Neural cell (in vitro differentiated cells): ENCODE data around the gene NT5E. TPM values are rescaled to one million over a fixed set of nuclear protein-coding genes. Genes with fewer than 3 reads are reported as not detected.

Experiments
- H2AFZ ChIP-seq: fragments of 200-600, 300-800 bp; sonication (generic), shearing (Covaris generic); 2 replicates; pipeline ENCODE4 v1.6.0; 2014; ENCODE audit warnings: low read depth, mild to moderate bottlenecking, antibody characterized with exemption, low read length, moderate library complexity
- H3F3A ChIP-seq: fragments of 200-600 bp; shearing (Covaris generic); 2 replicates; pipeline ENCODE4 v1.6.1; 2016; ENCODE audit warnings: mild to moderate bottlenecking, moderate library complexity, mixed read lengths, antibody characterized with exemption, low read length; ENCODE audit not compliant: insufficient read depth, poor library complexity, severe bottlenecking
- H3K27ac ChIP-seq: fragments of 200-600, 300-800 bp; sonication (generic), shearing (Covaris generic); 2 replicates; pipeline ENCODE4 v1.5.1; 2014; ENCODE audit warnings: mild to moderate bottlenecking, low read length, moderate library complexity
- H3K27me3 ChIP-seq: fragments of 300-800, 200-600 bp; sonication (generic), shearing (Covaris generic); 2 replicates; pipeline ENCODE4 v1.6.0; 2014; ENCODE audit warnings: mild to moderate bottlenecking, low read depth, low read length, moderate library complexity; ENCODE audit not compliant: insufficient read depth
- H3K36me3 ChIP-seq: fragments of 300-800, 200-600 bp; sonication (generic), shearing (Covaris generic); 2 replicates; pipeline ENCODE4 v1.5.1; 2014; ENCODE audit warnings: mild to moderate bottlenecking, antibody characterized with exemption, low read length, moderate library complexity; ENCODE audit not compliant: insufficient read depth
- H3K4me2 ChIP-seq: fragments of 300-800, 200-600 bp; sonication (generic), shearing (Covaris generic); 2 replicates; pipeline ENCODE4 v1.6.0; 2014; ENCODE audit warnings: mild to moderate bottlenecking, low read length
- H3K4me3 ChIP-seq: fragments of 300-800, 200-600 bp; sonication (generic), shearing (Covaris generic); 2 replicates; pipeline ENCODE4 v1.5.1; 2014; ENCODE audit warnings: mild to moderate bottlenecking, low read length, moderate library complexity
- H3K79me2 ChIP-seq: fragments of 200-600 bp; shearing (Covaris generic); replicated peaks from 2 replicates; pipeline ENCODE4 v1.6.0; 2014; ENCODE audit warnings: mild to moderate bottlenecking, low read length, moderate library complexity; ENCODE audit not compliant: insufficient read depth
- H3K9ac ChIP-seq: fragments of 300-800, 200-600 bp; sonication (generic), shearing (Covaris generic); 2 replicates; pipeline ENCODE4 v1.6.1; 2016; ENCODE audit warnings: mild to moderate bottlenecking, low read length, mixed read lengths
- H3K9me2 ChIP-seq: fragments of 200-600 bp; shearing (Covaris generic); 2 replicates; pipeline ENCODE4 v1.6.1; 2016; ENCODE audit warnings: mild to moderate bottlenecking, low read length, mixed read lengths; ENCODE audit not compliant: insufficient read depth
- H3K9me3 ChIP-seq: fragments of 200-600, 300-800 bp; sonication (generic), shearing (Covaris generic); 2 replicates; pipeline ENCODE4 v1.6.1; 2016; ENCODE audit warnings: mild to moderate bottlenecking, mixed run types, low read length, moderate library complexity, mixed read lengths
- H4K20me1 ChIP-seq: fragments of 200-600 bp; shearing (Covaris generic); 2 replicates; pipeline ENCODE4 v1.6.1; 2016; ENCODE audit warnings: mild to moderate bottlenecking, mixed run types; ENCODE audit not compliant: insufficient read depth
- CTCF ChIP-seq: fragments of 450-650 bp; IDR thresholded peaks from 2 replicates; pipeline ENCODE4 v1.5.1; 2014; ENCODE audit warnings: antibody characterized with exemption, mild to moderate bottlenecking, moderate library complexity; ENCODE audit not compliant: poor library complexity, severe bottlenecking
- EP300 ChIP-seq: fragments of 450-650 bp; conservative IDR thresholded peaks from 2 replicates; pipeline ENCODE4 v1.6.1; 2014; ENCODE audit warnings: antibody characterized with exemption, mild to moderate bottlenecking, moderate library complexity; ENCODE audit not compliant: poor library complexity, severe bottlenecking
- EZH2 ChIP-seq: fragments of 200-600, 300-800 bp; shearing (Covaris generic), sonication (generic); IDR thresholded peaks from 2 replicates; pipeline ENCODE4 v1.6.1; 2014; ENCODE audit warnings: antibody characterized with exemption, low read length, borderline replicate concordance, mild to moderate bottlenecking; ENCODE audit not compliant: insufficient read depth, poor library complexity, severe bottlenecking
- MXI1 ChIP-seq: fragments of 450-650 bp; conservative IDR thresholded peaks from 2 replicates; pipeline ENCODE4 v1.6.1; 2014; ENCODE audit warnings: antibody characterized with exemption, mild to moderate bottlenecking; ENCODE audit not compliant: poor library complexity, severe bottlenecking
- POLR2AphosphoS5 ChIP-seq: IDR thresholded peaks from 2 replicates; pipeline ENCODE4 v1.6.1; 2012
- RAD21 ChIP-seq: fragments of 450-650 bp; conservative IDR thresholded peaks from 2 replicates; pipeline ENCODE4 v1.6.1; 2014; ENCODE audit warnings: antibody characterized with exemption, mild to moderate bottlenecking, moderate library complexity
- REST ChIP-seq: IDR thresholded peaks from 2 replicates; pipeline ENCODE4 v1.6.1; 2012; ENCODE audit warnings: borderline replicate concordance
- SMC3 ChIP-seq: fragments of 450-650 bp; conservative IDR thresholded peaks from 2 replicates; pipeline ENCODE4 v1.6.1; 2014; ENCODE audit warnings: antibody characterized with exemption, mild to moderate bottlenecking, moderate library complexity; ENCODE audit not compliant: poor library complexity
- TAF1 ChIP-seq: IDR thresholded peaks from 2 replicates; pipeline ENCODE4 v1.6.1; 2012; ENCODE audit warnings: low read depth
- polyA plus RNA-seq: library from polyadenylated mRNA; depleted of rRNA; stranded (reverse); fragments of >200 nt; gene quantifications from 2 replicates; pipeline ENCODE4 v1.2.3, GENCODE V29; 2014

Gene NT5E
- polyA plus RNA-seq, 1 donor from 2014 or later, result not detected

GRCh38 chr6:85482905-85483700 is 33.2 kb downstream of the NT5E start:
- Histone ChIP-seq H3K9me2 (no peaks in the 10 kb centered on the region), H2AFZ (no peak overlapping the region), H3K9ac (no peak overlapping the region), H3K36me3 (no peaks in the 10 kb centered on the region), H3F3A (no peaks in the 10 kb centered on the region), H3K4me3 (no peak overlapping the region), H3K9me3 (no peaks in the 10 kb centered on the region), H3K27ac (no peak overlapping the region), H3K27me3 (no peaks in the 10 kb centered on the region), H4K20me1 (no peaks in the 10 kb centered on the region), H3K4me2 (no peak overlapping the region), H3K79me2 (no peaks in the 10 kb centered on the region)
- TF ChIP-seq CTCF, result peak; percentile 80
- TF ChIP-seq REST, result no peak
- TF ChIP-seq POLR2AphosphoS5, result no peak
- TF ChIP-seq RAD21, result peak; percentile 64
- no peak for TF ChIP-seq TAF1
- peak; percentile 78 for TF ChIP-seq SMC3
- TF ChIP-seq MXI1, result no peak
- no peak for TF ChIP-seq EP300

- Histone ChIP-seq H3K79me2 (no peaks in the 10 kb centered on the region), H3K9me2 (no peaks in the 10 kb centered on the region), H3K9me3 (no peaks in the 10 kb centered on the region), H3K4me3 (no peak overlapping the region), H3K4me2 (no peak overlapping the region), H2AFZ (no peak overlapping the region), H3K27me3 (no peaks in the 10 kb centered on the region), H3K9ac (no peak overlapping the region), H3K36me3 (no peaks in the 10 kb centered on the region), H3K27ac (no peak overlapping the region), H3F3A (no peaks in the 10 kb centered on the region), H4K20me1 (no peaks in the 10 kb centered on the region)
- no peak for TF ChIP-seq MXI1
- no peak for TF ChIP-seq REST
- no peak for TF ChIP-seq EP300
- TF ChIP-seq SMC3, result no peak
- no peak for TF ChIP-seq EZH2
- TF ChIP-seq RAD21, result no peak
- no peak for TF ChIP-seq POLR2AphosphoS5
- no peak for TF ChIP-seq CTCF
- TF ChIP-seq TAF1, result no peak
Observed at GRCh38 chr6:85483846-85484245, 34.0 kb downstream of the NT5E start.
